HepG2 (cell line): Measurements from ENCODE around the gene BBLN. TPM values are rescaled to one million over a fixed set of nuclear protein-coding genes. Genes with fewer than 3 reads are reported as not detected.

Source experiments
- CBX5 ChIP-seq: sonication (generic); formaldehyde crosslinking; IDR thresholded peaks from 2 replicates; pipeline ENCODE4 v1.4.0; 2020; ENCODE audit warnings: missing genetic modification reagents, borderline replicate concordance
- CHCHD3 ChIP-seq: sonication (generic); formaldehyde crosslinking; IDR thresholded peaks from 2 replicates; pipeline ENCODE4 v1.8.0; 2022; ENCODE audit warnings: mild to moderate bottlenecking, missing genetic modification reagents, moderate library complexity
- EEA1 ChIP-seq: sonication (generic); formaldehyde crosslinking; IDR thresholded peaks from 2 replicates; pipeline ENCODE4 v1.5.1; 2020; ENCODE audit warnings: mild to moderate bottlenecking, missing genetic modification reagents, borderline replicate concordance
- HOXA5 ChIP-seq: sonication (generic); formaldehyde crosslinking; IDR thresholded peaks from 2 replicates; pipeline ENCODE4 v1.4.0; 2020; ENCODE audit warnings: missing genetic modification reagents
- MZF1 ChIP-seq: sonication (generic); formaldehyde crosslinking; IDR thresholded peaks from 2 replicates; pipeline ENCODE4 v1.8.1; 2023; ENCODE audit warnings: mild to moderate bottlenecking, missing genetic modification reagents, borderline replicate concordance
- NONO ChIP-seq, 2 experiments: fragments of 450-650 bp in 1 of 2; sonication (generic) in 1 of 2; formaldehyde crosslinking in 1 of 2; IDR thresholded peaks in 1 of 2; conservative IDR thresholded peaks in 1 of 2; 2 replicates each; pipeline versions ENCODE4 v1.6.1 to v1.8.0; 2017 to 2022; ENCODE audit warnings: mild to moderate bottlenecking in 1 of 2, missing genetic modification reagents in 1 of 2, moderate library complexity in 1 of 2
- PRDM10 ChIP-seq: sonication (generic); formaldehyde crosslinking; IDR thresholded peaks from 2 replicates; pipeline ENCODE4 v1.4.0; 2020; ENCODE audit warnings: low read depth, missing genetic modification reagents
- SCMH1 ChIP-seq: sonication (generic); formaldehyde crosslinking; IDR thresholded peaks from 2 replicates; pipeline ENCODE4 v1.9.0; 2021; ENCODE audit warnings: missing genetic modification reagents, mild to moderate bottlenecking, borderline replicate concordance
- SMARCE1 ChIP-seq: fragments of 450-650 bp; IDR thresholded peaks from 2 replicates; pipeline ENCODE4 v1.6.1; 2017; ENCODE audit warnings: borderline replicate concordance
- TBX3 ChIP-seq: fragments of 450-650 bp; IDR thresholded peaks from 2 replicates; pipeline ENCODE4 v1.6.1; 2017; ENCODE audit warnings: antibody characterized with exemption, mild to moderate bottlenecking, inconsistent platforms, borderline replicate concordance
- THAP8 ChIP-seq: sonication (generic); formaldehyde crosslinking; IDR thresholded peaks from 2 replicates; pipeline ENCODE4 v1.5.1; 2020; ENCODE audit warnings: missing genetic modification reagents, mild to moderate bottlenecking, borderline replicate concordance
- ZBTB25 ChIP-seq: IDR thresholded peaks from 2 replicates; pipeline ENCODE4 v1.6.1; 2018; ENCODE audit warnings: missing genetic modification reagents
- ZKSCAN1 ChIP-seq: fragments of 150-350 bp; IDR thresholded peaks from 2 replicates; pipeline ENCODE4 v1.6.1; 2014; ENCODE audit warnings: low read length
- ZMAT5 ChIP-seq: sonication (generic); formaldehyde crosslinking; IDR thresholded peaks from 2 replicates; pipeline ENCODE4 v1.5.0; 2020; ENCODE audit warnings: mild to moderate bottlenecking, low read depth, missing genetic modification reagents, borderline replicate concordance
- ZNF207 ChIP-seq: fragments of 450-650 bp; IDR thresholded peaks from 2 replicates; pipeline ENCODE4 v1.6.1; 2016; ENCODE audit warnings: antibody characterized with exemption, borderline replicate concordance
- ZNF235 ChIP-seq: sonication (generic); formaldehyde crosslinking; IDR thresholded peaks from 2 replicates; pipeline ENCODE4 v1.8.1; 2023; ENCODE audit warnings: mild to moderate bottlenecking, missing genetic modification reagents, borderline replicate concordance
- ZNF354B ChIP-seq: sonication (generic); formaldehyde crosslinking; IDR thresholded peaks from 2 replicates; pipeline ENCODE4 v1.8.0; 2022; ENCODE audit warnings: mild to moderate bottlenecking, missing genetic modification reagents
- polyA plus RNA-seq, 8 experiments: library from polyadenylated mRNA; depleted of rRNA in 3 of 8; stranded (reverse) in 7 of 8; unstranded in 1 of 8; fragments of >200 nt; fragmentation: Illumina TruSeq in 4 of 8; extraction: Trizol in 4 of 8; gene quantifications; 2 replicates each; pipeline versions ENCODE4 v1.2.1 to v1.2.3, GENCODE V29; 2011 to 2016; ENCODE audit warnings: low read depth in 4 of 8, missing spikeins in 1 of 8, mixed read lengths in 1 of 8; ENCODE audit not compliant: insufficient read depth in 1 of 8
- total RNA-seq, 5 experiments: library from RNA; depleted of rRNA; stranded (reverse); fragments of >200 nt; fragmentation: Illumina TruSeq; extraction: Trizol; gene quantifications; 2 replicates each; pipeline ENCODE4 v1.2.3, GENCODE V29; 2016; ENCODE audit warnings: low read depth in 1 of 5

The BBLN gene
- total and polyA plus RNA-seq, 2 of the 13 experiments (the other 11 are each of a cell fraction or from before 2014, with no cell fraction given) = 27.6 to 33.1 TPM

GRCh38 chr9:128159784-128160602 is at the start of gene BBLN (continued):
- TF ChIP-seq NONO (IDR thresholded peaks at IDR 0.05) (no peak), NONO (CRISPR knock-in tag; conservative IDR thresholded peaks at IDR 0.05) (no peak; the same call in 1 of the 2 replicates), TBX3 (no peak), ZBTB25 (no peak), EEA1 (no peak; the same call in 1 of the 2 replicates), MZF1 (CRISPR knock-in tag) (no peak), ZNF207 (no peak), SMARCE1 (no peak), CBX5 (CRISPR knock-in tag) (no peak), ZKSCAN1 (no peak), THAP8 (CRISPR knock-in tag) (no peak), HOXA5 (CRISPR knock-in tag) (0 out of 2 replicates have a peak, but pooled peaks have one; percentile 55), PRDM10 (CRISPR knock-in tag) (peak; percentile 94), ZNF354B (no peak), CHCHD3 (no peak), ZMAT5 (no peak), ZNF235 (CRISPR knock-in tag) (no peak), SCMH1 (CRISPR knock-in tag) (no peak)
